Fibroblast of skin of scalp (primary cell): ENCODE results near the gene RBM5.

Experiments
- DNase-seq: peaks from one replicate; pipeline ENCODE4 v3.0.0-alpha.2; 2013

Gene RBM5

DNA sequence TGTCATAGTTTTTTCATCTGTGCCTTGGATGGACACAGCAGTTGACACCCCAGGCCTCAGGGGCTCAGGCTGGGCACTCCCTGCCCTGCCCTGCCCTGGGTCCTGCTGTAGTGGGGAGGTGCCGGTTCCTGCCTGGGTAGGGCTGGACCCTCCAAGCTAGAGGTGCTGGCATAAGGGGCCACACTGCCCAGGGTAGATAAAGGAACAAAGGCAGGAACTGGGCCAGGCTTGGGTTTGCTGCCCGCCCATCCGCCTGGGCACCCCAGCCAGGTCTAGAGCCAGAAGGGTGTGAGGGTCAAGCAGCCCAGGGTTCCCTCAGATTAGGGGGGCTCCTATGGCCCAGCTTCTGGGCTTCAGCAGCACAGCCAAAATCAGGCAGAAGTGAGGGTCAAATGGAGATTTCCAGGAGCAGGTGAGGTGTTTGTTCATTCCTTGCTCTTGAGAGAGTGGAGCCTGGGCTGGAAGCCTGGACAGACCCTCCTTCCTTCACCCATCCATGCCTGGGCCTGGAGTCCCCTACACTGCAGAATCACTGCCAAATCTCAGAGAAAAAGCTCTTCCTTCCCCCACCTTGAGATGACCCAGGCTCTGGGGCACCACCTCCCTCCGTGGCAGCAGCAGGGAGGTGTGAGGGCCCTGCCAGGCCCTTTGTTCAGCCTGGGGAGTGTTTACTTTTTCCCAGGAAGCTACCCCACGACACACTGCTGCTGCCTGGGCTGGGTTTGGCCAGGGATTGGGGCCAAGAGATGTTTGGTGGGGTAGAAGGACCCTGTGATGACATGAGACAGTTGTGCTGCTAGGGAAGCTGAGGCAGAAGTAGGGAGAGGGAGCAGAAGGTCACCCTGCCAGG is 73.5 kb downstream of the RBM5 start:
- DNase-seq = no peak

DNA sequence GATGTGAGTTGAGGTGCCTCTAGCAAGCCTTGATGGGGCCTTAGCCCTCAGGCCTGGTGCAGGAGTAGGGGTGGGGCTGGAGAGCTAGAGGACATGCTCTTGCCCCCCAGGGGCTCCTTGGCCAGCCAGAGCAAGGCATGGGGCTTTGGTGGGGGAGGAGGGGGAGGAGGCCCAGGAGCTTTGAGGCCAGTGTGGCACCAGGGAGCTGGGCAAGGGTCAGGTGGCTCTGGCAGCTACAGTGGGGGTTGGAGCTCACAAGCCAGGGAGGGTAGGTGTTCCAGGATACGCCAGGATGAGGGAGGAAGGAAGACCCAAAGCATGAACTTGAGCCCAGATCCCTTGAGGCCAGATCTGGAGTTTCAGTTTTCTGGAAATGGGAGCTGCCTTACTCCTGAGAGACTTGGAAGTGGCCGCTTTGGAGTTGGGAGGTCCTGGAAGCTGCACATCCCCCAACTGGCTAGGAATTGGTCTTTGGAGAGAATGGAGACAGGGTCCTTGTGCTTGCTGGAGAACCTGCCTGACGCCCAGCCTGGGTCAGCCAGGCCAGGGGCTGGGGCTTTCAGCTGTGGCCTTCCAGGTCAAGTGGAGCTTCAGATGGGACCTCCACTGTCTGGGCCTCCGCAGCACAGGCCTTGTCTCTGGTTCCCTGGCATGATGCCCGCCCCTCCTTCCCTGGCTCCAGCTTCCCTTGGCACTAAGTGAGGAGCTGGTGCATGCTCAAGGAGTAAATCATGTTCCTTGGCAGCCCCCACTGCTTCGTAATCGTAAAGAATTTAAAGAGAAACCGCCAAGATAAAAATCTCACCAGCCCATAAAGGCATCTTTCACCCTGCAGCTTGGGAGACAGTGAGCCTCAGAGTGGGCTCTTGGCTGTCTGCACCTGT is 75.1 kb downstream of the RBM5 start:
- peak; percentile 95 for DNase-seq

DNA sequence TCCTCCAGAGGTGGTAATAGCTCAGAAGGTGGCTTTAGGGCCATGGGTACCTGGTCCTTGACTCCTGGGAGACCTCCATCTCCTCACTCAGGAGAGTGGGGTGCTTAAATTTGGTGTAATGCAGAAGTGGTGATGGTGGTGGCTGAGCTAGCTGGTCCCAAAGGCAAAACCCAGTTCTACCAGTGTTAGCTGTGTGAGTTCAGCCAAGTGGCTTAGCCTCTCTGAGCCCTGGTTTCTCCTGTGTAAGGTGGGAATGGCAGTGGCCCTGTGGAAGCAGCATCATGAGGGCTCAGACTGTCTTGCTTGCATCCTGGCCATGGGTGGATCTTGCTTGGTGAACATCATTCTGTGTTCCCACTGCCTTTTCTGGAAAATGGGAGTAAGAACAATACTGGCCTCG is 75.8 kb downstream of the RBM5 start:
- no peak for DNase-seq

DNA sequence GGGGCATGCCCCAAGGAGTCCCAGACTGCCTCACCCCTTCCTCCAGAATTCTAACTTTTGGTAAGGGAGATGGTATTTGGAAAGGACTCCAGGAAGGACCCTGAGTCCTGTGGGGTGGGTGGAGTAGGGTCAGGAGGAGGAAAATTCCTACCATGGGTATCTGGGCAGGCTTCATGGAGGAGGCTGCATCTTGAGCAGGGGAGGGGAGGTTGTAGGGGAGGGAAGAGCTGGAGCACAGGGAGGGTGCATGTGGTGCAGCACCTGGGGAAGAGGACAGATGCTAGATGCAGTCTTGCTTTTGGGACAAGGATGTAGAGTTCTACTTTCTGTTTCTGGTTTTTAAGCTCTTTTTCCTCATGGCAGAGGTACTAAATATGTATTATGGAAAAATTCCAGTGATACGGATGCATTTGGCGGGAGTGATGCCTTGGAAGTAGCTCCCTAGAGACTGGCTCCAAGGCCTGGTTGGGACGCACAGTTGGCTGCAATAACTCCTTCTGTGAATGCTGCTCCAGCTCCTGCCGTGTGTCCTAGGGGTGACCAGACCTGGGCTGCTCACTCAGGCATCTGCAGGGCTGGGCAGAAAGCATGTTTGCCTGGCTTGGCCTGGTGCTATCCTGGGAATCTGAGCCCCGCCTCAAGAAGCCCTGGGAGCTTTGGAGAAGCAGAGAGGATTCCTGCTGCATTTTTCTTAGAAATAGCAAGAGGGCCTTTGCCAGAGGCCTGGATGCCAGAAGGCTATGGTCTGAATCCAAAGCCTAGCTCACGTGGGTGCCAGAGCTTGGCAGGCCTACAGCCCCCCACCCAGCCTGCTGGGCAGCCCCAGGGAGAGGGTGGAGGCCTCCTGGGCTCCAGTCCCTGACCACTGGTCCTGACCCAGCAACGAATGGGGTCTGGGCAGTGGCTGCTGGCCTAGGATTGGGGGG is 76.5 kb downstream of the RBM5 start:
- DNase-seq = peak; percentile 86

DNA sequence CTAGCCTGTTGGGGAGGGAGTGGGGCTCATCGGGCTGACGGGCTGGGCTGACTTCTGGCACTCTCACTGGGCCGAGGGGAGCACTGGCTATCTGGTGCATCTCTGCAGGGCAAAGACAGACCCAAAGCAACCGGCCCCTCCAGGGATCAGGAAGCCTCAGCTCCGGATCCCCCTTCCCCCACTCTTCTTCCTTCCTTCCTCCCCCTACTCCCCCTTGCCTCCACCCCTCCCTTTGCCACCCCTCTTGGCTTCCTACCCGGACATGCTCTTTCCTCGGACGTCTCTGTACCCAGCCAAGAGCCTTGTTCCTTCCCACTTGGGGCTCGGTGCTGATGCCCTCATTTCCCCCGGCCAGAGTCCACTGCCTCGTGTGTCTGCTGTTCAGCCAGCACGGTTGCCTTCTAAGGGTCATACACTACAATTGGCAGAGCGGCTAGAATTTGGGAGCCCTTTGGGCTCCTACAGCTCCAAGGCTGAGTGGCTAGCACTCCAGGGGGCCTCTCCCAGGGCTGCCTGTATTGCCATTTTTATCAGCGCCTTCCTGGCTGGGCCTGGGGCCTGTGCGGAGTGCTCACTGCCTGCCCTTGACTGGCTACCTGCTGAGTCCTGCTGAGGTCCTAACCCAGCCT is 77.3 kb downstream of the RBM5 start:
- peak; percentile 18 for DNase-seq

DNA sequence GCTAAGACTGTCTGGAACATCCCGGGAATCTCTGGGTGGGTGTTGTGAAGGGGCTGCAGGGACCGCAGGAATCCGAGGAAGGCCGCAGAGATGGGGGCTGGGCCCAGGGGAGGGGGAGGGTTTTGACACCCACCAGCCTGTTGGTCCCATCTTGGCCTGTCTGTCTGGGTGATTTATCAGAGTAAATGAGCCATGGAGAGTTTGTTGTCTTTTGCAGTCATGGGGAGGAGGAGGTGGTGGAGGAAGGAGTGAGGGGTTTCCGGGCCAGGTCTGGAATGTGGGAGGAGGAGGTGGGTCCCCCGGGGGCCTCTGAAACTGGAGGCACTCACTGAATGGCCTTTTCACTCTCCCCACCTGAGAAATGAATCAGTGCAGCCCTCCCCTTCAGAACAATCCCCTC is 77.9 kb downstream of the RBM5 start:
- DNase-seq = peak; percentile 43

GRCh38 chr3:50167069-50167840 is 78.5 kb downstream of the RBM5 start:
- no peak for DNase-seq

DNA sequence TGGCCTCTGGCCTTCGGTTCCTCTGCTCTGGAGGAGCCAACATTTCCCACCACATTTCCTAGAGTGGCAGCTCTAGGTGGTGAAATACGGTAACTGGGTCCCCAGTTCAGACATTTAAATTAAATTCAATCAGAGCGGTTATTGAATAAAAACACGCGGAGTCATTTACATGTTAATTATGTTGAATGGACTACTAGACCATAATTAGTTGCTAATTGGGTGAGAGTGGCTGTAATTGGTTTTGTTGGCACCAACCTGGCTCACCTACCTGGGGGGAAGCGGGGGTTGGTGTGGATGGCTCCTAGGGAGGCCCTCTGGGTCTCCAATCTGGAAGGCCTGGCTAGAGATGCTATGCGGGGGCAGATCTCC is 79.1 kb downstream of the RBM5 start:
- DNase-seq = no peak

- DNase-seq = no peak
Observed at GRCh38 chr3:50168388-50168787, 79.7 kb downstream of the RBM5 start.
